Kasumi-1 (cell line): ENCODE data around the gene FAM187B.

Source experiments
- DNase-seq, 2 experiments: peaks; one replicate each; lab custom pipeline; 2025; lab: John Stamatoyannopoulos, UW

FAM187B gene

GRCh38 chr19:35178701-35179100 is 49.8 kb downstream of the FAM187B start:
- no peak for DNase-seq

- no peak for DNase-seq
Measured at GRCh38 chr19:35177377-35178274, 50.9 kb downstream of the FAM187B start.

- DNase-seq, result no peak
Measured at GRCh38 chr19:35176181-35176570, 52.4 kb downstream of the FAM187B start.
